WTC11 (cell line): ENCODE data around the gene ARMC10. TPM values are rescaled to one million over a fixed set of nuclear protein-coding genes. Genes with fewer than 3 reads are reported as not detected.

Experiments used
- ATAC-seq: fragments of 200-7000 bp; cut with Tn5 transposase; 2 replicates; pipeline ENCODE4 v1.10.0; 2021; ENCODE audit warnings: mild to moderate bottlenecking, moderate library complexity
- CTCF ChIA-PET: fragments of 300-600 bp; sonication (Branson Sonifier 250); formaldehyde crosslinking; loops from one replicate; lab custom pipeline; 2021; ENCODE audit warnings: antibody characterized with exemption; lab: Charles Lee
- POLR2A ChIA-PET: fragments of 350-600 bp; sonication (Branson Sonifier 250); formaldehyde crosslinking; loops from one replicate; lab custom pipeline; 2021; ENCODE audit warnings: antibody characterized with exemption; lab: Charles Lee
- DNase-seq: peaks from one replicate; pipeline ENCODE4 v3.0.0; 2021; ENCODE audit warnings: low spot score
- H3K27ac Mint-ChIP-seq: 2 replicates; pipeline ENCODE4 v1.8.0; 2021; ENCODE audit warnings: mixed read lengths
- H3K27me3 Mint-ChIP-seq: 2 replicates; pipeline ENCODE4 v1.8.0; 2021; ENCODE audit warnings: low read depth, mild to moderate bottlenecking, moderate library complexity, mixed read lengths
- H3K36me3 Mint-ChIP-seq: 2 replicates; pipeline ENCODE4 v1.8.0; 2021; ENCODE audit warnings: mixed read lengths
- H3K4me1 Mint-ChIP-seq: 2 replicates; pipeline ENCODE4 v1.8.0; 2022; ENCODE audit warnings: mixed read lengths
- H3K4me3 Mint-ChIP-seq: 2 replicates; pipeline ENCODE4 v1.8.0; 2021; ENCODE audit warnings: mild to moderate bottlenecking, moderate library complexity, mixed read lengths
- H3K9me3 Mint-ChIP-seq: 2 replicates; pipeline ENCODE4 v1.8.0; 2021; ENCODE audit warnings: mixed read lengths
- ATF2 ChIP-seq: sonication (generic); formaldehyde crosslinking; IDR thresholded peaks from 2 replicates; pipeline ENCODE4 v1.8.1; 2022; ENCODE audit warnings: low read depth, missing genetic modification reagents, borderline replicate concordance
- E2F1 ChIP-seq: sonication (generic); formaldehyde crosslinking; IDR thresholded peaks from 2 replicates; pipeline ENCODE4 v1.8.0; 2022; ENCODE audit warnings: mild to moderate bottlenecking, missing genetic modification reagents
- GRHL2 ChIP-seq: fragments of 250-450 bp; sonication (Bioruptor Pico); IDR thresholded peaks from 2 replicates; pipeline ENCODE4 v1.8.0; 2022; ENCODE audit warnings: mild to moderate bottlenecking, moderate library complexity; ENCODE audit not compliant: insufficient replicate concordance, severe bottlenecking
- HMGXB4 ChIP-seq: sonication (generic); formaldehyde crosslinking; IDR thresholded peaks from 2 replicates; pipeline ENCODE4 v1.8.1; 2023; ENCODE audit warnings: mild to moderate bottlenecking, moderate library complexity, missing genetic modification reagents
- PRDM15 ChIP-seq: sonication (generic); formaldehyde crosslinking; IDR thresholded peaks from 2 replicates; pipeline ENCODE4 v1.8.0; 2022; ENCODE audit warnings: missing genetic modification reagents
- SMAD3 ChIP-seq: sonication (generic); formaldehyde crosslinking; IDR thresholded peaks from 2 replicates; pipeline ENCODE4 v1.8.0; 2022; ENCODE audit warnings: missing genetic modification reagents, mild to moderate bottlenecking, borderline replicate concordance
- ZNF416 ChIP-seq: fragments of 250-450 bp; sonication (Bioruptor Pico); IDR thresholded peaks from 2 replicates; pipeline ENCODE4 v1.9.0; 2021; ENCODE audit warnings: mild to moderate bottlenecking, inconsistent platforms
- total RNA-seq: library from RNA; stranded (reverse); gene quantifications from 3 replicates; pipeline ENCODE4 v1.2.3, GENCODE V29; 2021
- TF ChIP-seq, protein P1 (sequence below): sonication (generic); formaldehyde crosslinking; IDR thresholded peaks from 2 replicates; pipeline ENCODE4 v1.8.0; 2023; ENCODE audit warnings: missing genetic modification reagents, mild to moderate bottlenecking, borderline replicate concordance
- TF ChIP-seq, protein P2 (sequence below): sonication (generic); formaldehyde crosslinking; IDR thresholded peaks from 2 replicates; pipeline ENCODE4 v1.8.0; 2023; ENCODE audit warnings: missing genetic modification reagents

ARMC10 gene
- total RNA-seq, 1 experiment from 2014 or later: 35.4 TPM

DNA sequence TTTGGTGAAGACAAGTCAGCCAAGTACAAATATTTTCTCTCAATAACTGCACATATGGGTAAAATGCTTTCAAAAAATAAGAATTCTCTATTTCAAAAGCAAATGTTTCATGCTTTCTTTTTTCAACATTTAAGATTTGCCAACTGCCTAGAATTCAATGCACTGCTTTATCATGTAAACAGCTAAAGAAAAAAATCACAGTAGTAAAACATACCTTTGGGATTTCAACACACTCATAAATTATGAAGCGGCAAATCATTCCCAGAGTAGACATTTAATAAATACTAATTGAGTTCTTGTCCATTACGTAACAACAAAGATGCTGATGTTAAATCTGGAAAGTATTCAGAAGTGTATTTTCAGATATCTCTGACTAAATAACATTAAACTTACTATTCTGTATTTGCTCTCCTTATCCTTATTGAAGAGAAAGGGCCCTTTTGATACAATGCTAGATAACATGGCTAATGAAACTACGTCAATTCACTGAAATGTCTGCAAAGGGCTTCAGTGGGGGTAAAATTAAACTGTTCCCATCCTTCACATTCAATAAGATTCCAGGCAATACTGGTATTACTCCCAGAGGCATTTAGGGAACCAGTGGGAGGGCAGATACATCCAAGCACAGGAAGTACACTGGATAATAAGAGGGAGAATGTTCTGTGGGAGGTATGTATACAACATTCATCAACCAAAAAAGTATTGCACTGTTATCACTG is 60.1 kb downstream of the ARMC10 start (continued):
- TF ChIP-seq, protein P1, sequence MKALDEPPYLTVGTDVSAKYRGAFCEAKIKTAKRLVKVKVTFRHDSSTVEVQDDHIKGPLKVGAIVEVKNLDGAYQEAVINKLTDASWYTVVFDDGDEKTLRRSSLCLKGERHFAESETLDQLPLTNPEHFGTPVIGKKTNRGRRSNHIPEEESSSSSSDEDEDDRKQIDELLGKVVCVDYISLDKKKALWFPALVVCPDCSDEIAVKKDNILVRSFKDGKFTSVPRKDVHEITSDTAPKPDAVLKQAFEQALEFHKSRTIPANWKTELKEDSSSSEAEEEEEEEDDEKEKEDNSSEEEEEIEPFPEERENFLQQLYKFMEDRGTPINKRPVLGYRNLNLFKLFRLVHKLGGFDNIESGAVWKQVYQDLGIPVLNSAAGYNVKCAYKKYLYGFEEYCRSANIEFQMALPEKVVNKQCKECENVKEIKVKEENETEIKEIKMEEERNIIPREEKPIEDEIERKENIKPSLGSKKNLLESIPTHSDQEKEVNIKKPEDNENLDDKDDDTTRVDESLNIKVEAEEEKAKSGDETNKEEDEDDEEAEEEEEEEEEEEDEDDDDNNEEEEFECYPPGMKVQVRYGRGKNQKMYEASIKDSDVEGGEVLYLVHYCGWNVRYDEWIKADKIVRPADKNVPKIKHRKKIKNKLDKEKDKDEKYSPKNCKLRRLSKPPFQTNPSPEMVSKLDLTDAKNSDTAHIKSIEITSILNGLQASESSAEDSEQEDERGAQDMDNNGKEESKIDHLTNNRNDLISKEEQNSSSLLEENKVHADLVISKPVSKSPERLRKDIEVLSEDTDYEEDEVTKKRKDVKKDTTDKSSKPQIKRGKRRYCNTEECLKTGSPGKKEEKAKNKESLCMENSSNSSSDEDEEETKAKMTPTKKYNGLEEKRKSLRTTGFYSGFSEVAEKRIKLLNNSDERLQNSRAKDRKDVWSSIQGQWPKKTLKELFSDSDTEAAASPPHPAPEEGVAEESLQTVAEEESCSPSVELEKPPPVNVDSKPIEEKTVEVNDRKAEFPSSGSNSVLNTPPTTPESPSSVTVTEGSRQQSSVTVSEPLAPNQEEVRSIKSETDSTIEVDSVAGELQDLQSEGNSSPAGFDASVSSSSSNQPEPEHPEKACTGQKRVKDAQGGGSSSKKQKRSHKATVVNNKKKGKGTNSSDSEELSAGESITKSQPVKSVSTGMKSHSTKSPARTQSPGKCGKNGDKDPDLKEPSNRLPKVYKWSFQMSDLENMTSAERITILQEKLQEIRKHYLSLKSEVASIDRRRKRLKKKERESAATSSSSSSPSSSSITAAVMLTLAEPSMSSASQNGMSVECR (CRISPR knock-in tag): no peak
- TF ChIP-seq E2F1 (no peak), GRHL2 (CRISPR knock-in tag) (no peak), SMAD3 (CRISPR knock-in tag) (no peak)

GRCh38 chr7:103140061-103140460 is 65.1 kb downstream of the ARMC10 start:
- CTCF ChIA-PET: no interaction called here
- Mint-ChIP-seq H3K4me1 (peaks cover 21% of the 10 kb centered on the region), H3K27ac (no peak overlapping the region), H3K36me3 (no peaks in the 10 kb centered on the region), H3K4me3 (no peak overlapping the region), H3K27me3 (no peaks in the 10 kb centered on the region; the same call in 1 of the 2 replicates), H3K9me3 (no peaks in the 10 kb centered on the region)
- ATAC-seq: no peak
- TF ChIP-seq HMGXB4: no peak
- POLR2A ChIA-PET: interaction anchor here (0.7 kb wide), 1 partner anchor 9 kb away, joined by 5 read pairs; the partner anchor contains the start of gene NAPEPLD
- DNase-seq: no peak

DNA sequence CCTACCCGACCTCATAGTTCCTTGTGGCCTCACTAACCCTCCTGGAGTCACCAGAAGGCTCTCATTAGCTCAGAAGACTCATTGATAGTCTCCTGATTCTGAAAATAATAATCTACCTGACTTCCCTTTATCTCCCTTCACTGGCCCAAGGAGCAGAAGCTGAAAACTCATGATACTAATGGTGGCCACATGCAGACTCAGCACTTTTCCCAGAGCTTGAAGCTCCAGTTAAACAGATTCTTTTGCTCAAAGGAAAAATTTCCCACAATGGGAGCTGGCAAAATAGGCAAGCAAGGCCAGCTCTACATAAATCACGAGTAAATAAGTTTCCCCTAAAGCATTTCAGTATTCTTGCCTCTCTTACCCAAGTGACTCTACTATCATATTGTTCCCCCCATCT is 65.7 kb downstream of the ARMC10 start:
- CTCF ChIA-PET: no interaction called here
- Mint-ChIP-seq H3K9me3 (no peaks in the 10 kb centered on the region), H3K27ac (no peak overlapping the region)
- TF ChIP-seq PRDM15 (no peak), ATF2 (no peak), SMAD3 (CRISPR knock-in tag) (no peak), ZNF416 (CRISPR knock-in tag) (no peak)
- TF ChIP-seq, protein P2, sequence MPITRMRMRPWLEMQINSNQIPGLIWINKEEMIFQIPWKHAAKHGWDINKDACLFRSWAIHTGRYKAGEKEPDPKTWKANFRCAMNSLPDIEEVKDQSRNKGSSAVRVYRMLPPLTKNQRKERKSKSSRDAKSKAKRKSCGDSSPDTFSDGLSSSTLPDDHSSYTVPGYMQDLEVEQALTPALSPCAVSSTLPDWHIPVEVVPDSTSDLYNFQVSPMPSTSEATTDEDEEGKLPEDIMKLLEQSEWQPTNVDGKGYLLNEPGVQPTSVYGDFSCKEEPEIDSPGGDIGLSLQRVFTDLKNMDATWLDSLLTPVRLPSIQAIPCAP (CRISPR knock-in tag): no peak
- TF ChIP-seq, protein P1 (CRISPR knock-in tag): no peak

More for the DNA sequence above, 65.7 kb downstream of the ARMC10 start:
- no peaks in the 10 kb centered on the region; the same call in 1 of the 2 replicates for H3K27me3 Mint-ChIP-seq
- no peak overlapping the region for H3K4me3 Mint-ChIP-seq
- ATAC-seq: no peak
- no peaks in the 10 kb centered on the region for H3K36me3 Mint-ChIP-seq
- POLR2A ChIA-PET: interaction anchor here (0.7 kb wide), 1 partner anchor 8 kb away, joined by 5 read pairs; the partner anchor contains the start of gene NAPEPLD
- peaks cover 16% of the 10 kb centered on the region for H3K4me1 Mint-ChIP-seq
- no peak for DNase-seq
